ENCODE data around the gene FAM89B.

- no peak for TF ChIP-seq EP300 (IDR thresholded peaks at IDR 0.05)
- TF ChIP-seq, protein P1, sequence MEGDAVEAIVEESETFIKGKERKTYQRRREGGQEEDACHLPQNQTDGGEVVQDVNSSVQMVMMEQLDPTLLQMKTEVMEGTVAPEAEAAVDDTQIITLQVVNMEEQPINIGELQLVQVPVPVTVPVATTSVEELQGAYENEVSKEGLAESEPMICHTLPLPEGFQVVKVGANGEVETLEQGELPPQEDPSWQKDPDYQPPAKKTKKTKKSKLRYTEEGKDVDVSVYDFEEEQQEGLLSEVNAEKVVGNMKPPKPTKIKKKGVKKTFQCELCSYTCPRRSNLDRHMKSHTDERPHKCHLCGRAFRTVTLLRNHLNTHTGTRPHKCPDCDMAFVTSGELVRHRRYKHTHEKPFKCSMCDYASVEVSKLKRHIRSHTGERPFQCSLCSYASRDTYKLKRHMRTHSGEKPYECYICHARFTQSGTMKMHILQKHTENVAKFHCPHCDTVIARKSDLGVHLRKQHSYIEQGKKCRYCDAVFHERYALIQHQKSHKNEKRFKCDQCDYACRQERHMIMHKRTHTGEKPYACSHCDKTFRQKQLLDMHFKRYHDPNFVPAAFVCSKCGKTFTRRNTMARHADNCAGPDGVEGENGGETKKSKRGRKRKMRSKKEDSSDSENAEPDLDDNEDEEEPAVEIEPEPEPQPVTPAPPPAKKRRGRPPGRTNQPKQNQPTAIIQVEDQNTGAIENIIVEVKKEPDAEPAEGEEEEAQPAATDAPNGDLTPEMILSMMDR (IDR thresholded peaks at IDR 0.05): no peak
Observed at GRCh38 chr11:65575568-65576231, 3.4 kb downstream of the FAM89B start, which contains the start of gene EHBP1L1.

Measured in ovary (tissue), 3 donors.